NCI-H510A treated with DMSO at 0.1 percent for 48 hours (cell line): ENCODE results near the gene CARD8.

Experiments
- DNase-seq: peaks from one replicate; lab custom pipeline; 2025; lab: John Stamatoyannopoulos, UW

CARD8 gene

GRCh38 chr19:48206397-48207093 lies 49.2 kb downstream of the CARD8 start:
- DNase-seq = no peak

- DNase-seq = peak; percentile 97
These were observed 51.7 kb downstream of the CARD8 start for GRCh38 chr19:48203794-48204628.

GRCh38 chr19:48203222-48203793 lies 52.4 kb downstream of the CARD8 start:
- no peak for DNase-seq

- no peak for DNase-seq
These were observed 58.6 kb downstream of the CARD8 start for GRCh38 chr19:48196933-48197665.

- DNase-seq = no peak
These were observed 59.4 kb downstream of the CARD8 start for GRCh38 chr19:48196321-48196763.

GRCh38 chr19:48194844-48195830 lies 60.6 kb downstream of the CARD8 start:
- DNase-seq = no peak

- no peak for DNase-seq
These were observed 61.5 kb downstream of the CARD8 start for GRCh38 chr19:48194041-48194843.

GRCh38 chr19:48192750-48193149 lies 63.0 kb downstream of the CARD8 start:
- no peak for DNase-seq

- no peak for DNase-seq
These were observed 64.8 kb downstream of the CARD8 start for GRCh38 chr19:48190885-48191284.

- DNase-seq = no peak
These were observed 65.3 kb downstream of the CARD8 start for GRCh38 chr19:48190288-48190884.

GRCh38 chr19:48186541-48186991 lies 69.1 kb downstream of the CARD8 start:
- DNase-seq = no peak

GRCh38 chr19:48186015-48186414 lies 69.7 kb downstream of the CARD8 start:
- no peak for DNase-seq

GRCh38 chr19:48183356-48183755 lies 72.4 kb downstream of the CARD8 start:
- DNase-seq = no peak

GRCh38 chr19:48182434-48182833 lies 73.3 kb downstream of the CARD8 start:
- DNase-seq = no peak

GRCh38 chr19:48181505-48181904 lies 74.2 kb downstream of the CARD8 start:
- no peak for DNase-seq

GRCh38 chr19:48176226-48176625 lies 79.5 kb downstream of the CARD8 start:
- DNase-seq = no peak

GRCh38 chr19:48175578-48175977 lies 80.1 kb downstream of the CARD8 start:
- DNase-seq = no peak

GRCh38 chr19:48174445-48175030 lies 81.2 kb downstream of the CARD8 start:
- no peak for DNase-seq

- DNase-seq = no peak
These were observed 84.0 kb downstream of the CARD8 start for GRCh38 chr19:48171710-48172109.
